SK-N-SH treated with all-trans-retinoic acid at 6 μM for 48 hours (cell line): ENCODE measurements around the gene TBXAS1.
"Not testable (repeated sequence)": the region's sequence is repeated elsewhere in the genome, so short reads cannot be mapped to it uniquely, and the experiment has no call there.

Experiments
- ATAC-seq: fragments of 200-7000 bp; cut with Tn5 transposase; 3 replicates; pipeline ENCODE4 v1.9.1; 2020; ENCODE audit warnings: mild to moderate bottlenecking, moderate library complexity
- ARNTL ChIP-seq: fragments of 450-650 bp; formaldehyde crosslinking; IDR thresholded peaks from 2 replicates; pipeline ENCODE4 v1.5.0; 2020; ENCODE audit warnings: low read depth, mild to moderate bottlenecking, moderate library complexity, borderline replicate concordance
- BACH2 ChIP-seq: fragments of 250-450 bp; sonication (Bioruptor Pico); IDR thresholded peaks from 2 replicates; pipeline ENCODE4 v1.9.0; 2021; ENCODE audit warnings: mild to moderate bottlenecking, borderline replicate concordance
- CREB5 ChIP-seq: fragments of 250-450 bp; sonication (Bioruptor Pico); IDR thresholded peaks from 2 replicates; pipeline ENCODE4 v1.5.1; 2020; ENCODE audit warnings: low read depth, mild to moderate bottlenecking, moderate library complexity
- CSRNP3 ChIP-seq: fragments of 250-450 bp; sonication (Bioruptor Pico); IDR thresholded peaks from 2 replicates; pipeline ENCODE4 v1.5.1; 2021; ENCODE audit warnings: mild to moderate bottlenecking, moderate library complexity
- GLIS3 ChIP-seq: fragments of 250-450 bp; sonication (Bioruptor Pico); IDR thresholded peaks from 2 replicates; pipeline ENCODE4 v1.5.0; 2020; ENCODE audit warnings: mild to moderate bottlenecking, moderate library complexity
- ISL1 ChIP-seq: fragments of 250-450 bp; sonication (Bioruptor Pico); IDR thresholded peaks from 2 replicates; pipeline ENCODE4 v2.1.2; 2022; ENCODE audit warnings: mild to moderate bottlenecking, moderate library complexity
- OSR1 ChIP-seq: fragments of 250-450 bp; sonication (Bioruptor Pico); IDR thresholded peaks from 2 replicates; pipeline ENCODE4 v1.8.0; 2022; ENCODE audit warnings: moderate library complexity, mild to moderate bottlenecking, inconsistent platforms
- PATZ1 ChIP-seq: fragments of 250-450 bp; sonication (Bioruptor Pico); IDR thresholded peaks from 2 replicates; pipeline ENCODE4 v1.8.0; 2020; ENCODE audit warnings: mild to moderate bottlenecking, moderate library complexity, borderline replicate concordance
- POU6F1 ChIP-seq: fragments of 250-450 bp; sonication (Bioruptor Pico); IDR thresholded peaks from 2 replicates; pipeline ENCODE4 v1.8.0; 2021; ENCODE audit warnings: low read depth, mild to moderate bottlenecking, moderate library complexity, borderline replicate concordance
- PPARA ChIP-seq: fragments of 250-450 bp; sonication (Bioruptor Pico); IDR thresholded peaks from 2 replicates; pipeline ENCODE4 v1.5.0; 2020; ENCODE audit warnings: mild to moderate bottlenecking, borderline replicate concordance
- RARB ChIP-seq: fragments of 250-450 bp; sonication (Bioruptor Pico); IDR thresholded peaks from 2 replicates; pipeline ENCODE4 v1.8.0; 2021; ENCODE audit warnings: mild to moderate bottlenecking, moderate library complexity
- SNAI2 ChIP-seq: fragments of 250-450 bp; sonication (Bioruptor Pico); IDR thresholded peaks from 2 replicates; pipeline ENCODE4 v1.5.0; 2020; ENCODE audit warnings: mild to moderate bottlenecking, moderate library complexity
- TCF4 ChIP-seq: fragments of 250-450 bp; sonication (Bioruptor Pico); IDR thresholded peaks from 2 replicates; pipeline ENCODE4 v1.8.0; 2021; ENCODE audit warnings: mild to moderate bottlenecking, moderate library complexity, borderline replicate concordance
- TOX ChIP-seq: fragments of 250-450 bp; sonication (Bioruptor Pico); IDR thresholded peaks from 2 replicates; pipeline ENCODE4 v1.8.0; 2021; ENCODE audit warnings: mild to moderate bottlenecking, moderate library complexity, borderline replicate concordance
- TSHZ2 ChIP-seq: fragments of 250-450 bp; sonication (Bioruptor Pico); IDR thresholded peaks from 2 replicates; pipeline ENCODE4 v1.5.0; 2020; ENCODE audit warnings: mild to moderate bottlenecking, moderate library complexity
- ZC3H10 ChIP-seq: fragments of 250-450 bp; sonication (Bioruptor Pico); IDR thresholded peaks from 2 replicates; pipeline ENCODE4 v1.5.1; 2021; ENCODE audit warnings: mild to moderate bottlenecking, moderate library complexity
- ZFP3 ChIP-seq: fragments of 250-450 bp; sonication (Bioruptor Pico); IDR thresholded peaks from 2 replicates; pipeline ENCODE4 v1.5.0; 2020; ENCODE audit warnings: mild to moderate bottlenecking, moderate library complexity
- ZFP30 ChIP-seq: fragments of 450-650 bp; formaldehyde crosslinking; IDR thresholded peaks from 2 replicates; pipeline ENCODE4 v1.5.0; 2022; ENCODE audit warnings: mild to moderate bottlenecking, moderate library complexity
- ZNF565 ChIP-seq: fragments of 450-650 bp; formaldehyde crosslinking; conservative IDR thresholded peaks from 2 replicates; pipeline ENCODE4 v1.5.0; 2020; ENCODE audit warnings: low read depth, mild to moderate bottlenecking, moderate library complexity
- ZNF70 ChIP-seq: fragments of 450-650 bp; formaldehyde crosslinking; IDR thresholded peaks from 2 replicates; pipeline ENCODE4 v1.5.0; 2020; ENCODE audit warnings: mild to moderate bottlenecking, moderate library complexity
- ZNF8 ChIP-seq: fragments of 450-650 bp; formaldehyde crosslinking; IDR thresholded peaks from 2 replicates; pipeline ENCODE4 v1.5.0; 2020; ENCODE audit warnings: mild to moderate bottlenecking, moderate library complexity

The TBXAS1 gene

GRCh38 chr7:139901056-139901795 is 72.2 kb downstream of the TBXAS1 start:
- TF ChIP-seq PATZ1 (no peak), RARB (CRISPR knock-in tag) (no peak)

GRCh38 chr7:139901901-139902300 is 72.8 kb downstream of the TBXAS1 start:
- no peak for ATAC-seq
- TF ChIP-seq PPARA = no peak
- no peak for TF ChIP-seq ZNF565 (CRISPR knock-in tag)
- TF ChIP-seq TSHZ2 = no peak
- no peak for TF ChIP-seq CSRNP3 (CRISPR knock-in tag)
- no peak for TF ChIP-seq ZFP3 (CRISPR knock-in tag)
- no peak for TF ChIP-seq ZNF70
- TF ChIP-seq OSR1 = no peak
- TF ChIP-seq PATZ1 = no peak
- no peak for TF ChIP-seq TOX (CRISPR knock-in tag)
- no peak for TF ChIP-seq ISL1 (CRISPR knock-in tag)
- no peak for TF ChIP-seq BACH2
- TF ChIP-seq ARNTL (CRISPR knock-in tag) = no peak
- TF ChIP-seq CREB5 = no peak
- TF ChIP-seq, all 23 proteins: peak for 0

More at GRCh38 chr7:139901056-139901795, 72.2 kb downstream of the TBXAS1 start:
- no peak for ATAC-seq

- ATAC-seq = no peak
- TF ChIP-seq ZNF8 (CRISPR knock-in tag) (no peak), RARB (CRISPR knock-in tag) (no peak)
Measured at GRCh38 chr7:139902436-139903102, 73.5 kb downstream of the TBXAS1 start.

- ATAC-seq = not testable (repeated sequence)
Measured at GRCh38 chr7:139903103-139903477, 74.0 kb downstream of the TBXAS1 start.

GRCh38 chr7:139906879-139907278 is 77.8 kb downstream of the TBXAS1 start:
- no peak for ATAC-seq
- no peak for TF ChIP-seq ZNF70
- TF ChIP-seq ZC3H10 = no peak
- no peak for TF ChIP-seq POU6F1 (CRISPR knock-in tag)
- TF ChIP-seq ZNF8 (CRISPR knock-in tag) = no peak
- TF ChIP-seq GLIS3 (CRISPR knock-in tag) = no peak
- TF ChIP-seq ZNF565 (CRISPR knock-in tag) = no peak
- no peak for TF ChIP-seq SNAI2 (CRISPR knock-in tag)
- TF ChIP-seq ARNTL (CRISPR knock-in tag) = no peak
- no peak for TF ChIP-seq PATZ1
- TF ChIP-seq PPARA = no peak
- no peak for TF ChIP-seq ZFP30 (CRISPR knock-in tag)
- TF ChIP-seq TCF4 (CRISPR knock-in tag) = no peak
